ENCODE data around the gene STARD3.

DNA sequence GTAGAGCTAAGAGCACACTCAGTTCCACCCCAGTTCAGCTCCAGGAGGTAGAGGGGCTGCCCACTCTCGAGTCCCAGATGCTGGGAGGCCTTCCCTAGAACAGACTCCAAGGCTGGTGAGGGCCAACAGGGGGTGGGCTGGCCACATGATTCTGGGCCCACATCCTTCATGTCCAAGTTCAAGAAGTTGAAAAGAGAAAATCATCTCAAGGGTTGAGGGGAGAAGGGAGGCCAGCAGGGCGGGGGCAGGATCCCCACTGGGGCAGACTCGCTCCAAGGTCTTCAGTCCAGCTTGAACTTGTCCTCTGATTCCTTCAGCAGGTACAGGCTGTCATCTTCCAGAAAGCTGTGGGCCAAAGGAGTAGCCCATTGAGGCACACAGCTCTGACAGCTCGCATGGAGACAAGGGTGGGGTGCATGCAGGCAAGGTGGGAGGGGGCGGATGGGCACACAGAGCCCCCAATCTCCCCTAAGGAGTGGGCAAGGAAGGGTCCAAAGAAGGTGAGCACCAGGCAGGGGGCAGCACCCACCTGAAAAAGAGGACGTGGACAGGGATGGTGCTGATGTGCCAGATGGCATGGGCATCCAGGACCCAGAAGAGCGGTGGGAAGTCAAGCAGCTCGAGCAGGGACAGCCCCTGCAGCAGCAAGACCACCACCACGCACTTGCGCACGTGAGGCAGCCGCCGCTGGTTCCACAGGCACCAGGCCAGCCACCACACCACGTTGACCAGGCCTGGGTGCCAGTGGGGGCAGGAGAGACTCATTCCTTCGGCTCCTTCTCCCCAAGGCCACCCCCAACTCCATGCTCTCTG is 35.8 kb downstream of the STARD3 start:
- TF ChIP-seq, protein P1, sequence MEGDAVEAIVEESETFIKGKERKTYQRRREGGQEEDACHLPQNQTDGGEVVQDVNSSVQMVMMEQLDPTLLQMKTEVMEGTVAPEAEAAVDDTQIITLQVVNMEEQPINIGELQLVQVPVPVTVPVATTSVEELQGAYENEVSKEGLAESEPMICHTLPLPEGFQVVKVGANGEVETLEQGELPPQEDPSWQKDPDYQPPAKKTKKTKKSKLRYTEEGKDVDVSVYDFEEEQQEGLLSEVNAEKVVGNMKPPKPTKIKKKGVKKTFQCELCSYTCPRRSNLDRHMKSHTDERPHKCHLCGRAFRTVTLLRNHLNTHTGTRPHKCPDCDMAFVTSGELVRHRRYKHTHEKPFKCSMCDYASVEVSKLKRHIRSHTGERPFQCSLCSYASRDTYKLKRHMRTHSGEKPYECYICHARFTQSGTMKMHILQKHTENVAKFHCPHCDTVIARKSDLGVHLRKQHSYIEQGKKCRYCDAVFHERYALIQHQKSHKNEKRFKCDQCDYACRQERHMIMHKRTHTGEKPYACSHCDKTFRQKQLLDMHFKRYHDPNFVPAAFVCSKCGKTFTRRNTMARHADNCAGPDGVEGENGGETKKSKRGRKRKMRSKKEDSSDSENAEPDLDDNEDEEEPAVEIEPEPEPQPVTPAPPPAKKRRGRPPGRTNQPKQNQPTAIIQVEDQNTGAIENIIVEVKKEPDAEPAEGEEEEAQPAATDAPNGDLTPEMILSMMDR (IDR thresholded peaks at IDR 0.05; ENCODE audit: extremely low read depth in 1 of 2, insufficient read depth in 1 of 2, low read depth in 1 of 2, low read length in 2 of 2), result no peak
- TF ChIP-seq POLR2A (IDR thresholded peaks at IDR 0.05; ENCODE audit: low read depth, low read length) (no peak), EZH2 (IDR thresholded peaks at IDR 0.05; ENCODE audit: borderline replicate concordance, low read depth, low read length, severe bottlenecking) (no peak), POLR2AphosphoS5 (IDR thresholded peaks at IDR 0.05; ENCODE audit: insufficient read depth, low read depth, low read length) (no peak), MYC (IDR thresholded peaks at IDR 0.05; ENCODE audit: low read depth, low read length) (no peak), JUN (IDR thresholded peaks at IDR 0.05; ENCODE audit: borderline replicate concordance, insufficient read depth, insufficient read length, low read depth) (no peak), GATA2 (IDR thresholded peaks at IDR 0.05; ENCODE audit: insufficient read depth, insufficient read length, low read depth, low read length) (no peak)
- TF ChIP-seq, protein P2, sequence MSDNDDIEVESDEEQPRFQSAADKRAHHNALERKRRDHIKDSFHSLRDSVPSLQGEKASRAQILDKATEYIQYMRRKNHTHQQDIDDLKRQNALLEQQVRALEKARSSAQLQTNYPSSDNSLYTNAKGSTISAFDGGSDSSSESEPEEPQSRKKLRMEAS (IDR thresholded peaks at IDR 0.05; ENCODE audit: insufficient read depth, insufficient read length), result no peak

All from endothelial cell of umbilical vein (primary cell).